Colonic mucosa (tissue), 4 donors: Measurements from ENCODE around the gene TRMT1. TPM values are rescaled to one million over a fixed set of nuclear protein-coding genes. Genes with fewer than 3 reads are reported as not detected.

Experiments used
- DNase-seq: peaks from one replicate; pipeline ENCODE4 v3.0.0-alpha.2; 2020
- H3K27ac ChIP-seq: fragments of 200-600 bp; one replicate; pipeline ENCODE4 v1.8.0; 2021
- H3K27me3 ChIP-seq: fragments of 200-600 bp; one replicate; pipeline ENCODE4 v1.8.0; 2021
- H3K36me3 ChIP-seq: fragments of 200-600 bp; one replicate; pipeline ENCODE4 v1.8.0; 2021
- H3K4me1 ChIP-seq: fragments of 200-600 bp; one replicate; pipeline ENCODE4 v1.8.0; 2021; ENCODE audit warnings: mild to moderate bottlenecking
- H3K4me3 ChIP-seq: fragments of 200-600 bp; one replicate; pipeline ENCODE4 v1.8.0; 2021
- H3K9ac ChIP-seq, 2 donors: one replicate each; pipeline ENCODE4 v1.7.0; 2013; ENCODE audit warnings: control low read depth in 2 of 2, low read depth in 2 of 2, low read length in 2 of 2
- H3K9me3 ChIP-seq: fragments of 200-600 bp; one replicate; pipeline ENCODE4 v1.8.0; 2021
- intact Hi-C: fragments of 100-400 bp; cut with DNase I; formaldehyde crosslinking; loops from one replicate; pipeline ENCODE4 v1.14.1; 2022
- total RNA-seq, 2 donors: library from RNA; stranded (reverse); fragmentation: NEBNext Ultra II Directional in 1 of 2; extraction: Animal tissue kit (Norgen Biotek cat#: 25700) in 1 of 2; gene quantifications; one replicate each; pipeline ENCODE4 v1.2.1, GENCODE V29; 2021
- TF ChIP-seq, protein P1 (sequence below): fragments of 200-600 bp; IDR thresholded peaks from one replicate; pipeline ENCODE4 v1.8.0; 2022; ENCODE audit warnings: antibody characterized with exemption, mild to moderate bottlenecking
- donor health status: healthy.
- donor health status: DM: no; HTN: no; CAD: no.
- donor health status: DM: no; HTN: no; CAD: no.

TRMT1 gene
- total RNA-seq, 2 donors from 2014 or later = 17.5 to 40.1 TPM

DNA sequence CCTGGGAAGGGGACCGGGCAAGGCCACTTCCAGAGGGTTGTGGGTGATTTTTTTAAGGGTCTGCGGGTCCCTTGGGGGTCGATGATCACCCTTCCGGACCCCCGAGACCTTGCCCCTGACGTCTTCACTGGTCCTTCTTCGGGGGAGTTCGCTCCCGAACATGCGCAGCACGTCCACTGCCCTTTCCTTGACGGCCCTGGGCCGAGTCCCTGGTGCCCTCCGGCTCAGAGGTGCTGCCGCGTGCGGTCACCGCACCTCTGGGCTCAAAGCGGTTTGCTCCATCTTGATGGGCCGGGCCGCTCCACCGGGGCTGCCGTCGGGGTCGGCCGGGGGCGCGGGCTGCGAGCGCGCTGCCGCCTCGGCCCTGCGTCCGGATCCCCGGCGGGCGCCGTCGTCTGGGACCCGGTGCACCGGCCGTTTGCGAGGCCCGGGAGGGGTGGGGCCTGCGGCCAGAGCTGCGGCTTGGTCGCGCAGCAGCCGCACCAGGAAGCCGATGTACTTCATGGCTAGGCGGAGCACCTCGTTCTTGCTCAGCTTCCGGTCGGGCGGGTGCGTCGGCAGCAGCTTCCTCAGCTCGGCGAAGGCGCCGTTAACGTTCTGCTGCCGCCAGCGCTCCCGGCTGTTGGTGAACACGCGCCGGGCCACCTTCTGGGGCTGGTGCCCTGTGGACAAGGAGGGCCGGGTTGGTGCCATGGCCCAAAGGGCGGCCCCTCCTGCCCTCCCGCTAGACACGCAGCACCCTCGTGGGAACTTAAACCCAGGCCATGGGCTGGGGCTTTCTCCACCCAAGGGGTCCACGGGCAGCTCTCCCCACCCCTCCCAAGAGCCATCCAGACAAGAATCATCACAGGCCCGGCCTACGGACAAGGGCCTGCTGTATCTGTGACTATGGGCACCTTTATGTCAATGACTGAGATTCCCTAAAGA lies 17.2 kb downstream of the TRMT1 start:
- H3K36me3 ChIP-seq = no peaks in the 10 kb centered on the region
- H3K27me3 ChIP-seq = no peaks in the 10 kb centered on the region
- peak overlapping the region; percentile 27 for H3K4me3 ChIP-seq
- peaks cover 21% of the 10 kb centered on the region for H3K4me1 ChIP-seq
- peak overlapping the region; percentile 65 for H3K27ac ChIP-seq
- intact Hi-C loops = loop anchor here (10.0 kb wide), 1 partner anchor 65 kb away; no protein-coding TSS in a partner anchor
- peak; percentile 81 for DNase-seq
- H3K9ac ChIP-seq = peak overlapping the region; percentile 55 to 71
- no peaks in the 10 kb centered on the region for H3K9me3 ChIP-seq
- TF ChIP-seq, protein P1, sequence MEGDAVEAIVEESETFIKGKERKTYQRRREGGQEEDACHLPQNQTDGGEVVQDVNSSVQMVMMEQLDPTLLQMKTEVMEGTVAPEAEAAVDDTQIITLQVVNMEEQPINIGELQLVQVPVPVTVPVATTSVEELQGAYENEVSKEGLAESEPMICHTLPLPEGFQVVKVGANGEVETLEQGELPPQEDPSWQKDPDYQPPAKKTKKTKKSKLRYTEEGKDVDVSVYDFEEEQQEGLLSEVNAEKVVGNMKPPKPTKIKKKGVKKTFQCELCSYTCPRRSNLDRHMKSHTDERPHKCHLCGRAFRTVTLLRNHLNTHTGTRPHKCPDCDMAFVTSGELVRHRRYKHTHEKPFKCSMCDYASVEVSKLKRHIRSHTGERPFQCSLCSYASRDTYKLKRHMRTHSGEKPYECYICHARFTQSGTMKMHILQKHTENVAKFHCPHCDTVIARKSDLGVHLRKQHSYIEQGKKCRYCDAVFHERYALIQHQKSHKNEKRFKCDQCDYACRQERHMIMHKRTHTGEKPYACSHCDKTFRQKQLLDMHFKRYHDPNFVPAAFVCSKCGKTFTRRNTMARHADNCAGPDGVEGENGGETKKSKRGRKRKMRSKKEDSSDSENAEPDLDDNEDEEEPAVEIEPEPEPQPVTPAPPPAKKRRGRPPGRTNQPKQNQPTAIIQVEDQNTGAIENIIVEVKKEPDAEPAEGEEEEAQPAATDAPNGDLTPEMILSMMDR = no peak

DNA sequence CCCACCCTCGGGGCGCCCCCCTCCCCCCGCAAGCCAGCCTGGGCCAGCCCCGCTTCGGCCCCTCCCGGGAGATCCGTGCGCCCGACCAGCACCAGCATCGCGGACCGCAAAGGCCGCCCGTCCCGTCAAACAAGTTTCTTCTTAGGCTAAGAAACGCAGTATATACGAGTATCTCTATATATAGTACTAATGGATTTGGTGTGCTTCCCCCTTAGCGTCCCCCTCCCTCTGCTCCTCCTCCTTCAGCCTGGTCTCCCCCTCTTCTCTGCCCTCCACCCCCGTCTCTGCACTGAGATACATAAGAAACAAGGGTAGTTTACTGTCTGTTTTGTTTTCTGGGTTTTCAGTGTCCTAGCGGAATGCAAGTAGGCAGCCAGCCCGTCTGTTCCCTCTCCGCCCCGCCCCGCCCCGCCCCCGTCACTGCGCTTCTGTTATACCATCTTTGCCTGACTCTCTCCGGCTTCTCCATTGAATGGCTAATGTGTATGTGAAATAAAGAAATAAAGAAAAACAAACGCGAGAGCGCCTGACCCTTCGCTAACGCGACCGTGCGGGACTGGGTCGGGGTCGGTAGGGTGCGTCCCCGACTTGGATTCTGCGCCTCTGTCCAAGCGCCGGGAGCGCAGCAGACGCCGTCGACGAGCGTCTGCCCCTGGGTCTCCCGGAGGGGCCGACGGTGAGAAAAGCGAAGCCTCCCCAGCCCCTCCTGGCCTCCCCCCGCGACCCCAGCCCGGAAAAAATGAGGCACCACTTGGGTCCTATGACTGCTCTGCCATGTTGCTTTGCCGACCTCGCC lies 18.1 kb downstream of the TRMT1 start:
- H3K4me1 ChIP-seq = peaks cover 26% of the 10 kb centered on the region
- H3K9me3 ChIP-seq = no peaks in the 10 kb centered on the region
- peak overlapping the region; percentile 55 to 71 for H3K9ac ChIP-seq
- H3K27me3 ChIP-seq = no peaks in the 10 kb centered on the region
- intact Hi-C loops = loop anchor here (10.0 kb wide), 1 partner anchor 64 kb away; no protein-coding TSS in a partner anchor
- TF ChIP-seq, protein P1 = no peak
- H3K4me3 ChIP-seq = peak overlapping the region; percentile 27
- H3K36me3 ChIP-seq = no peaks in the 10 kb centered on the region
- DNase-seq = peak; percentile 58
- H3K27ac ChIP-seq = peak overlapping the region; percentile 65

DNA sequence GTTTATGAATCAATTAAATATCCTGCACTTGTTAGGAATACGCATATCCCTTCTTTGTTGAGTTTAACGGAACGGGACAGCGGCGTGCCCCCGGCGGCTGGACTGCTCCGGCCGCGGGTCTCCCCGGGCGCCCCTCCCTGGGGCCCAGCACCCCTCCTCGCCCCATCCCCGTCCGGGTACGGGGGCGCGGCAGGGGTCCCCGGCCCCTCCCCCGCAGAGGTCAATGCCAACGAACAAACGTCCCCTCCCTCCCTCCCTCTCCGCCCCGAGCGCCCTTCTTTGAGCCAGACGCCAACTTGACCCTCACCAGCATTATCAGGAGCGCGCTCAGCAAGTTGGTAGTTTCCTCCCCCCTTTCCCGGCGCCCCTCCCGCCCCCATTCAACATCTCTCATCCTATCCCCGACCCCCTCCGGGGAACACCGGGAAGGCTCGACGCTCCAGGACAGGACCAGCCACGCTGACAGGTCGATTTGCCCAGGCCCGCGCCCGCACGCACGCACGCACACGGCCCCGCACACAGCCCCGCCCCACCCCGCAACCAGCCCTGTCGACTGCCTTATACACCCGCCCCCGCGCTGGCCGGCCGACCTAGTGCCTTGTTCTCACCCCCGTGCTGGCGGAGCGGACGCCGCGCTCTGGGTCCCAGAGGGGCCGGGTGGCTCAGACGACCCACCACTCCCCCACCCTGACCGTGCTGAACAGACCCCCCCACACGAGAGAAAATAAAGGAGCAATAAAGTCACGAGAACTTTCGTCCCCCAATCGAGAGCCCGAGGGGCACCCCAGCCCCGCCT lies 18.9 kb downstream of the TRMT1 start:
- no peak for DNase-seq
- intact Hi-C loops = loop anchor here (10.0 kb wide), 1 partner anchor 63 kb away; no protein-coding TSS in a partner anchor
- H3K4me1 ChIP-seq = peaks cover 23% of the 10 kb centered on the region

DNA sequence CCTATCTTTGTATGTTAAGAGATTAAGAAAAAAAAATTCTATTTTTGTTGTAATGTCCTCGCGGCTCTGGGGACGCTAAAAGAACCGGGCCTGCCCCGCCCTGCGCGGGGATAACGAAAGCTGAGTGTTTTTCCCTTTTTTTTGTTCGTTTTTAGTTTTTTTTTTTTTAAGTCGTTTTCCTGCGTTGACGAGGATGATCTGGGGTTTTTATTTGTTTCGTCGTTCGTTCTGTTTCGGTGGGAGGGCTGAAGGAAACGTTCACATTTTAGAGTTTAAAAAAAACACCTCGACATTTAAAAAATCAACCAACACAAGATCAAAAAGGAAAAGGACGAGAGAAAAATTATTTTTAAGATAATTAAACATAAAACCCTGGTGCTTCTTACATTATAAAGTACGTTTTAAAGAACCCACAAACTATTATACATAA lies 19.5 kb downstream of the TRMT1 start:
- Histone ChIP-seq H3K27ac (peak overlapping the region; percentile 40), H3K9ac (no peak overlapping the region), H3K27me3 (no peaks in the 10 kb centered on the region), H3K9me3 (no peaks in the 10 kb centered on the region), H3K4me1 (peaks cover 17% of the 10 kb centered on the region), H3K4me3 (peak overlapping the region; percentile 2), H3K36me3 (no peaks in the 10 kb centered on the region)
- TF ChIP-seq, protein P1 = no peak
- intact Hi-C loops = loop anchor here (10.0 kb wide), 1 partner anchor 62 kb away; no protein-coding TSS in a partner anchor
- DNase-seq = no peak

More for the DNA sequence above, 18.9 kb downstream of the TRMT1 start:
- Histone ChIP-seq H3K27me3 (no peaks in the 10 kb centered on the region), H3K27ac (peak overlapping the region; percentile 65), H3K36me3 (no peaks in the 10 kb centered on the region), H3K4me3 (peak overlapping the region; percentile 13), H3K9ac (no peak overlapping the region), H3K9me3 (no peaks in the 10 kb centered on the region)
- TF ChIP-seq, protein P1 = no peak
